Keratinocyte (primary cell): ENCODE results near the gene SENP5. TPM values are rescaled to one million over a fixed set of nuclear protein-coding genes. Genes with fewer than 3 reads are reported as not detected.

Source experiments
- DNase-seq: peaks from one replicate; pipeline ENCODE4 v3.0.0-alpha.2; 2011; ENCODE audit warnings: low read depth, missing footprints, low spot score
- FAIRE-seq: peaks from 2 replicates; lab custom pipeline; 2011; peaks lifted over from hg19 to GRCh38; lab: Jason Lieb, UNC
- H2AFZ ChIP-seq: 2 replicates; pipeline ENCODE4 v1.6.0; 2012; ENCODE audit warnings: low read length, control low read depth, inconsistent platforms; ENCODE audit not compliant: control insufficient read depth
- H3K27ac ChIP-seq: 2 replicates; pipeline ENCODE4 v1.5.1; 2011; ENCODE audit warnings: low read length; ENCODE audit not compliant: control insufficient read depth, insufficient read depth
- H3K27me3 ChIP-seq: 3 replicates; pipeline ENCODE4 v1.6.0; 2011; ENCODE audit warnings: low read length; ENCODE audit not compliant: control insufficient read depth, insufficient read depth; ENCODE audit errors: extremely low read depth
- H3K36me3 ChIP-seq, 2 experiments: 2 replicates in 1 of 2; 3 replicates in 1 of 2; pipeline ENCODE4 v1.5.1; 2011; ENCODE audit warnings: low read length in 2 of 2, mild to moderate bottlenecking in 1 of 2; ENCODE audit not compliant: control insufficient read depth in 2 of 2, insufficient read depth in 2 of 2; ENCODE audit errors: extremely low read depth in 1 of 2
- H3K4me1 ChIP-seq: 3 replicates; pipeline ENCODE4 v1.5.1; 2011; ENCODE audit warnings: low read length; ENCODE audit not compliant: control insufficient read depth, insufficient read depth; ENCODE audit errors: extremely low read depth
- H3K4me2 ChIP-seq: 3 replicates; pipeline ENCODE4 v1.6.0; 2011; ENCODE audit warnings: low read depth, low read length; ENCODE audit not compliant: control insufficient read depth, insufficient read depth; ENCODE audit errors: extremely low read depth
- H3K4me3 ChIP-seq, 3 experiments: fragments of 200-600 bp in 1 of 3; sonication (generic) in 1 of 3; 2 replicates in 2 of 3; 3 replicates in 1 of 3; pipeline ENCODE4 v1.5.1; 2011 to 2016; ENCODE audit warnings: low read length in 3 of 3, mild to moderate bottlenecking in 3 of 3, control low read depth in 2 of 3, inconsistent platforms in 1 of 3, low read depth in 1 of 3, mixed read lengths in 1 of 3, mixed run types in 1 of 3, moderate library complexity in 1 of 3; ENCODE audit not compliant: control insufficient read depth in 2 of 3, insufficient read depth in 2 of 3; ENCODE audit errors: extremely low read depth in 1 of 3
- H3K79me2 ChIP-seq: 2 replicates; pipeline ENCODE4 v1.6.0; 2012; ENCODE audit warnings: low read length; ENCODE audit not compliant: control insufficient read depth, insufficient read depth
- H3K9ac ChIP-seq: 3 replicates; pipeline ENCODE4 v1.6.0; 2011; ENCODE audit warnings: low read length; ENCODE audit not compliant: control insufficient read depth, insufficient read depth; ENCODE audit errors: extremely low read depth
- H3K9me1 ChIP-seq: 3 replicates; pipeline ENCODE4 v1.6.0; 2011; ENCODE audit warnings: low read length; ENCODE audit not compliant: control insufficient read depth, insufficient read depth; ENCODE audit errors: extremely low read depth
- H3K9me3 ChIP-seq: 2 replicates; pipeline ENCODE4 v1.5.1; 2012; ENCODE audit warnings: low read depth, low read length; ENCODE audit not compliant: control insufficient read depth
- H4K20me1 ChIP-seq: 3 replicates; pipeline ENCODE4 v1.6.0; 2011; ENCODE audit warnings: low read length; ENCODE audit not compliant: control insufficient read depth, insufficient read depth; ENCODE audit errors: extremely low read depth
- EZH2 ChIP-seq: IDR thresholded peaks from one replicate; pipeline ENCODE4 v1.6.1; 2012; ENCODE audit warnings: inconsistent platforms, mild to moderate bottlenecking, low read length, moderate library complexity
- dilution Hi-C: fragments of 300-500 bp; cut with MboI; formaldehyde crosslinking; loops from one replicate; pipeline ENCODE4 v1.7.0; 2020; ENCODE audit warnings: low sequenced_read_pairs; ENCODE audit not compliant: extremely low pct_ligation_motif_present
- polyA plus RNA-seq, 5 experiments: library from polyadenylated mRNA; depleted of rRNA in 3 of 5; stranded (reverse) in 3 of 5; stranded (forward) in 1 of 5; unstranded in 1 of 5; fragments of >200 nt; gene quantifications; 1 replicate in 1 of 5; 2 replicates in 3 of 5; 3 replicates in 1 of 5; pipeline versions ENCODE4 v1.2.1 to v1.2.3, GENCODE V29; 2011 to 2012; ENCODE audit warnings: missing spikeins in 2 of 5, low read depth in 1 of 5, low replicate concordance in 1 of 5
- TF ChIP-seq, protein P1 (sequence below), 3 experiments: IDR thresholded peaks in 1 of 3; conservative IDR thresholded peaks in 1 of 3; optimal IDR thresholded peaks in 1 of 3; 2 replicates in 2 of 3; 3 replicates in 1 of 3; pipeline versions ENCODE3 to v1.5.1; 2011; ENCODE audit warnings: low read length in 3 of 3, mild to moderate bottlenecking in 3 of 3, moderate library complexity in 2 of 3, control low read depth in 1 of 3, inconsistent platforms in 1 of 3; ENCODE audit not compliant: insufficient read depth in 2 of 3; ENCODE audit errors: extremely low read depth in 1 of 3

The SENP5 gene
- polyA plus RNA-seq, 1 donor (not counting 4 experiments of a cell fraction or from before 2014, with no cell fraction given), result 16.5 TPM

DNA sequence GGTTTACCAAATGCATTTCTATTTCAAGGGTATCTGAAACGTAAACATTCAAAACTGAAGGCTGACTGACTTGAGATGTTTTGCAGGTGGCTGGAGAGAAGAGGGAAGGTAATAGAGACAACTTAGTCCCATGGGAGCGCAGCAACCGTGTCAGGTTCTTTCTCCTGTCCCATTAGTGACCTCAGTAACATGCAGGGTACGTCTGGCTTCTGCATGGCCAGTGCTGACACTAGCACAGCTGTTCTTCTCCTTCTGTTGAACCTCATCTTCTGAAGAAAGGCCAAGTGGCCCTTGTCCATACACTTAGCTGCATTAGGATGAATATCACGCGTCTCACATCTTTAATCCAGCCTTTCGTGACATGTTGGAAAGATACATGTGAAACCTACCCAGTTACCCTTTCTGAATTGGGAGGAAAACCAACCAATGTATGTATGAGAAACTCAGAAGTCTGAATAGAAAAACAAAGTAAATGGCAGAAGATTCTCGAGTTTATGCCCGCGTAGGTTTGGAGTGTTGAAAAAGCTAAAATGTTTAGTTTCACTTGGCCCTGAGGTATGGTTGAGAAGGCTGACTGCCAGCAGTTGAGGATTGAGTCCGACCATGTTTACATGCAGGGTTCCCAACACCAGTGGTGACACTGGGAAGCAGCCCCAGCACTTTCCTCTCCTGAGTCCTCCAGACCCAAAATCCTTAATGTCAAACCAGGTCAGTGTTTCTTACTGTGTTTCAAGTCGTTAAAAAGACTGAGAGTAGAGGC is 64.3 kb downstream of the SENP5 start:
- FAIRE-seq, result no peak

DNA sequence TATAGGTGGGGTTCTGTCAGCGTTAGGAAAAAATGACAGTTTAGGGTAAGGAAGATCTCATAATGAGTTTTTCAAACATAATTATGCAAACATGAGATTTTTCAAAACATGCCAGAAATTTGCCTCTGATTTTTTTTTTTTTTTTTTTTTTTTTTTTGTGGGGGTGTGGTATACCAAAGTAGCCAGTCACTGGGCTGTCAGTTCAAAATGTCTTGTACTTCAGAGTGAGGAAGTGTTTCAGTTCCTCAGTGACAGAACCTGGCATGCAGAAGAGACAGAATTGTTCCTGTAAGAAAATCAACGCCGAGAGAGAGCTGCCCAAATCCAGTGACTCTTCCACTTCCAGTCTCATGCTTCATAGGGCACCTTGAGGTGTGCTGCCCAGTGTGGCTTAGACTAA is 64.9 kb downstream of the SENP5 start:
- Histone ChIP-seq H3K4me1 (no peaks in the 10 kb centered on the region), H3K27me3 (no peaks in the 10 kb centered on the region), H3K9me3 (no peaks in the 10 kb centered on the region), H3K27ac (no peak overlapping the region), H3K4me2 (no peak overlapping the region), H2AFZ (no peak overlapping the region), H3K79me2 (peaks cover 2% of the 10 kb centered on the region), H3K9me1 (no peaks in the 10 kb centered on the region), H3K36me3 (peaks cover 30 to 61% of the 10 kb centered on the region in 2 experiments), H4K20me1 (no peaks in the 10 kb centered on the region), H3K4me3 (no peak overlapping the region), H3K9ac (no peak overlapping the region)
- no peak for FAIRE-seq
- DNase-seq, result no peak
- dilution Hi-C loops, result no loop called here
- no peak for TF ChIP-seq EZH2
- TF ChIP-seq, protein P1, sequence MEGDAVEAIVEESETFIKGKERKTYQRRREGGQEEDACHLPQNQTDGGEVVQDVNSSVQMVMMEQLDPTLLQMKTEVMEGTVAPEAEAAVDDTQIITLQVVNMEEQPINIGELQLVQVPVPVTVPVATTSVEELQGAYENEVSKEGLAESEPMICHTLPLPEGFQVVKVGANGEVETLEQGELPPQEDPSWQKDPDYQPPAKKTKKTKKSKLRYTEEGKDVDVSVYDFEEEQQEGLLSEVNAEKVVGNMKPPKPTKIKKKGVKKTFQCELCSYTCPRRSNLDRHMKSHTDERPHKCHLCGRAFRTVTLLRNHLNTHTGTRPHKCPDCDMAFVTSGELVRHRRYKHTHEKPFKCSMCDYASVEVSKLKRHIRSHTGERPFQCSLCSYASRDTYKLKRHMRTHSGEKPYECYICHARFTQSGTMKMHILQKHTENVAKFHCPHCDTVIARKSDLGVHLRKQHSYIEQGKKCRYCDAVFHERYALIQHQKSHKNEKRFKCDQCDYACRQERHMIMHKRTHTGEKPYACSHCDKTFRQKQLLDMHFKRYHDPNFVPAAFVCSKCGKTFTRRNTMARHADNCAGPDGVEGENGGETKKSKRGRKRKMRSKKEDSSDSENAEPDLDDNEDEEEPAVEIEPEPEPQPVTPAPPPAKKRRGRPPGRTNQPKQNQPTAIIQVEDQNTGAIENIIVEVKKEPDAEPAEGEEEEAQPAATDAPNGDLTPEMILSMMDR (optimal IDR thresholded peaks at IDR 0.05 in 1 of 3, IDR thresholded peaks at IDR 0.05 in 1 of 3, conservative IDR thresholded peaks at IDR 0.05 in 1 of 3; ENCODE audit: extremely low read depth in 1 of 3, insufficient read depth in 2 of 3, low read length in 3 of 3), result no peak

More for the DNA sequence above, 64.3 kb downstream of the SENP5 start:
- no peak overlapping the region for H3K4me3 ChIP-seq
- H3K36me3 ChIP-seq, result peaks cover 28 to 56% of the 10 kb centered on the region in 2 experiments
- H3K27me3 ChIP-seq, result no peaks in the 10 kb centered on the region
- no peak overlapping the region for H3K4me2 ChIP-seq
- no peaks in the 10 kb centered on the region for H3K4me1 ChIP-seq
- no peak for DNase-seq
- dilution Hi-C loops, result no loop called here
- H2AFZ ChIP-seq, result no peak overlapping the region
- H3K79me2 ChIP-seq, result no peaks in the 10 kb centered on the region
- H3K9me3 ChIP-seq, result no peaks in the 10 kb centered on the region
- H3K9me1 ChIP-seq, result no peaks in the 10 kb centered on the region
- no peak overlapping the region for H3K27ac ChIP-seq
- H3K9ac ChIP-seq, result no peak overlapping the region
- no peak for TF ChIP-seq EZH2
- TF ChIP-seq, protein P1 (optimal IDR thresholded peaks at IDR 0.05 in 1 of 3, IDR thresholded peaks at IDR 0.05 in 1 of 3, conservative IDR thresholded peaks at IDR 0.05 in 1 of 3; ENCODE audit: extremely low read depth in 1 of 3, insufficient read depth in 2 of 3, low read length in 3 of 3), result no peak
- H4K20me1 ChIP-seq, result no peaks in the 10 kb centered on the region
